ENCODE results near the gene SLC25A33. TPM values are rescaled to one million over a fixed set of nuclear protein-coding genes. Genes with fewer than 3 reads are reported as not detected.

Gene SLC25A33
- total RNA-seq, 1 donor: 6.7 TPM

- no peaks in the 10 kb centered on the region for H3K9me3 ChIP-seq (ENCODE audit: low read depth, low read length)
- peaks cover 48% of the 10 kb centered on the region for H3K4me1 ChIP-seq (ENCODE audit: insufficient read depth, low read length)
- no peaks in the 10 kb centered on the region for H3K27me3 ChIP-seq (ENCODE audit: insufficient read depth, low read length)
- no peak overlapping the region for H3K4me3 ChIP-seq (ENCODE audit: low read length)
These were observed 50.9 kb downstream of the SLC25A33 start for GRCh38 chr1:9590201-9590600.

GRCh38 chr1:9590945-9591668 is 51.8 kb downstream of the SLC25A33 start:
- peaks cover 48% of the 10 kb centered on the region for H3K4me1 ChIP-seq (ENCODE audit: insufficient read depth, low read length)
- H3K9me3 ChIP-seq (ENCODE audit: low read depth, low read length): no peaks in the 10 kb centered on the region
- H3K4me3 ChIP-seq (ENCODE audit: low read length): no peak overlapping the region
- H3K27me3 ChIP-seq (ENCODE audit: insufficient read depth, low read length): no peaks in the 10 kb centered on the region

GRCh38 chr1:9591669-9592509 is 52.6 kb downstream of the SLC25A33 start:
- no peak overlapping the region for H3K4me3 ChIP-seq (ENCODE audit: low read length)
- H3K9me3 ChIP-seq (ENCODE audit: low read depth, low read length): no peaks in the 10 kb centered on the region
- no peaks in the 10 kb centered on the region for H3K27me3 ChIP-seq (ENCODE audit: insufficient read depth, low read length)
- H3K4me1 ChIP-seq (ENCODE audit: insufficient read depth, low read length): peaks cover 48% of the 10 kb centered on the region

DNA sequence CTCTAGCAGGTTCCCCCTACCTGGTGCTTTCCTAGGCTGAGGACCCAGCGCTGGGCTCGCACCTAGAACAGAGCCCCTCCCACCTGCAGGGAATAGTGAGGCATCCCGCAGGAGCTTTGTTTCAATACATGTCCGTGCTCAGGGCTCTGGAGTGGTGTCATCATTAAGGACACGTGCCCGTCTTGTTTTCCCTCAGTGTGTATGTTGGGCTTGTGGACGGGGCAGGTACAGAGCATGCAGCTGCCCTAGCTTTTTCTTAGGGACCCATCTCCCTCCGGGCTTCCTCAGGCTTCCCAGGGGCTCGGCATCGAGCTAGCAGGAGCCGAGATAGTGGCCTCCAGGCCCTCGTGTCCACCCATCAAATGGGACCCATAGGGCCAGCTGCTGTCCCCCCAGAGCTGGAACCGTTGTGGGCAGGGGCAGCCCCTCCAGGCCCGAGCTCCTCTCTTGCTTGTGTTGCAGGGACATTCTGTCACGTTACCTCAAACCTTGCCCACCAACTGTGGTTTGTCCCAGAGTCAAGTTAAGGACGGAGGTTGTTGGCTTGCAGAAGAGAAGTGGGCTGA is 53.3 kb downstream of the SLC25A33 start:
- no peak overlapping the region for H3K4me3 ChIP-seq (ENCODE audit: low read length)
- no peaks in the 10 kb centered on the region for H3K27me3 ChIP-seq (ENCODE audit: insufficient read depth, low read length)
- no peaks in the 10 kb centered on the region for H3K9me3 ChIP-seq (ENCODE audit: low read depth, low read length)
- H3K4me1 ChIP-seq (ENCODE audit: insufficient read depth, low read length): peaks cover 48% of the 10 kb centered on the region

GRCh38 chr1:9593147-9593491 is 53.9 kb downstream of the SLC25A33 start:
- Histone ChIP-seq H3K4me3 (ENCODE audit: low read length) (no peak overlapping the region), H3K4me1 (ENCODE audit: insufficient read depth, low read length) (peaks cover 47% of the 10 kb centered on the region), H3K27me3 (ENCODE audit: insufficient read depth, low read length) (no peaks in the 10 kb centered on the region), H3K9me3 (ENCODE audit: low read depth, low read length) (no peaks in the 10 kb centered on the region)

DNA sequence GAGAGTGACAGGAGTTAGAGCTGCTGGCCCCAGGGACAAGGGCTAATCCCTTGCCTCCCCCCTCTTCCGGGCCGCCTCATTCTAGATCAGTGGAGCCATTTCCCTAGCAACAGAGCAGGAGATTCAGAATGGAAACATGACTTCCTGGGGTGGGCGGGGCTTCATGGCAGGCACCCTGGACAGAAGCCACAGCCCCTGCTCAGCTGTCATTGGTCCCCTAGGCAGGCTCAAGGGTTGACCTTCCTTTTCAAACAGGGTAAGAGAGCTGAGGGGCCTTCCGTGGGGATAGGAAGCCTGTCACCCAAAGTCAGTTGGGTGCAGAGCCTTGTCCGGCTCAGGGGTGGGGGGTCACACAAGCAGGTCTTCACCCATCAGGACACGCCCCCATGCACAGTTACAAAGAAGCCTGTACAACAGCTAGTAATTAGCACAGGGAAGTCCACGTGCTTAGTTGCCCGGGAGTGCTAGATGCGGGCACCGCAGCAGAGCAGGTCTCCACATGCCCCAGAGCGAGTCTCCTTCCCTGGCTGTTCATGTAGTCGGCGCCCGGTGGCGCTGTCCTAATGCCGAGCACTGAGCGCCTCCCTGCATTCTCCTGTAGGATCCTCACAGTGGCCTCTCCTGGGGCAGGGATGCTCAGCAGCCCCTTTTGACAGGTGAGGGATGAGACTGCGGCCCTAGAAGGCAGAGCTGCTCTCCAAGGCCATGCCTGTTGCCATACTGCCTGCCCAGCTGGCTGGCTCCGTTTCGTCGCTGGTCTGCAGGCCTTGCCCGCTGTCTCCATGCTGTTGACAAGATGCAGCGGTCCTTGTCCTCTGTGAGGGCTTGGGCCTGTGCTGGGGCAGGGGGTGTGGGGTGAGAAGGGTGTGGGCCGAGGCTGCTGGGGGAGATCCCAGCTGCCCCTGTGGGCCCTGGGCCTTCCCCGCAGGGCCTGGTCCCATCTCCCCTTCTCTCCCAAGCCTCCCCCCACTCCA is 54.5 kb downstream of the SLC25A33 start:
- H3K4me3 ChIP-seq (ENCODE audit: low read length): no peak overlapping the region
- no peaks in the 10 kb centered on the region for H3K27me3 ChIP-seq (ENCODE audit: insufficient read depth, low read length)
- H3K4me1 ChIP-seq (ENCODE audit: insufficient read depth, low read length): peaks cover 44% of the 10 kb centered on the region
- H3K9me3 ChIP-seq (ENCODE audit: low read depth, low read length): no peaks in the 10 kb centered on the region

DNA sequence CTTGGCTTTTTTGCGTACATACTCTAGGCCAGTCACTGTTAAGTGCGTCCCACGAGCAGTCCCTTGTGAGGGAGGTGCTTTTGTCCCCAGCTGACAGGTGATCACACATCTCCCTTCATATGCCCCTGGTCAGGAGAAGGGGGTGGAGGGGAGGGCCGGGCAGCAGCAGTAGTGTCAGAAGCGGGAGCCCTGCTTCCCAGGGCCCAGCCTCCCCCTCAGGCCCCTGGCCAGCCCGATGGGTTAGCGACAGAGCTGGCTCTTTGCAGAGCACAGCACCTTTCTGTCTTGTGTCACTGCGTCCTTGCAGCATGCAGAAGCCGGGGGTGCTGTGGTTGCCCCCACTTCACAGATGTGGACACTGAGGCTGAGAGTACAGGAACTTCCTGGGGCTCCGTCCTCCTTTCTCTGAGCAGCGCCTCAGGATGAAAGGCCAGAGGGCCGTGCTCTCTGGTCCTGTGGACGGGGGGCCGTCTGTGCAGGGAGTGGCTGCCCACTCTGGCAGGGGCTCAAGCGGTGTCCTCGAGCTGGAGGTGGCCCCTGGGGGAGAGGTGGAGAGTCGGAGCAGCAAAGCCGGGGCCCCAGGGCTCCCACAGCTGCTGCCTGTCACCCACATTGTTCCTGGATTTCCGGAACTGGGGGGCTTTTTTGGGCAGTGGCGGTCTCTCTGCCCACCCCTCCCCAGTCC is 55.3 kb downstream of the SLC25A33 start:
- Histone ChIP-seq H3K27me3 (ENCODE audit: insufficient read depth, low read length) (no peaks in the 10 kb centered on the region), H3K4me1 (ENCODE audit: insufficient read depth, low read length) (peaks cover 39% of the 10 kb centered on the region), H3K9me3 (ENCODE audit: low read depth, low read length) (no peaks in the 10 kb centered on the region), H3K4me3 (ENCODE audit: low read length) (no peak overlapping the region)

- H3K27me3 ChIP-seq (ENCODE audit: insufficient read depth, low read length): no peaks in the 10 kb centered on the region
- no peak overlapping the region for H3K4me3 ChIP-seq (ENCODE audit: low read length)
- no peaks in the 10 kb centered on the region for H3K9me3 ChIP-seq (ENCODE audit: low read depth, low read length)
- H3K4me1 ChIP-seq (ENCODE audit: insufficient read depth, low read length): peaks cover 32% of the 10 kb centered on the region
These were observed 56.1 kb downstream of the SLC25A33 start for GRCh38 chr1:9595156-9595967.

DNA sequence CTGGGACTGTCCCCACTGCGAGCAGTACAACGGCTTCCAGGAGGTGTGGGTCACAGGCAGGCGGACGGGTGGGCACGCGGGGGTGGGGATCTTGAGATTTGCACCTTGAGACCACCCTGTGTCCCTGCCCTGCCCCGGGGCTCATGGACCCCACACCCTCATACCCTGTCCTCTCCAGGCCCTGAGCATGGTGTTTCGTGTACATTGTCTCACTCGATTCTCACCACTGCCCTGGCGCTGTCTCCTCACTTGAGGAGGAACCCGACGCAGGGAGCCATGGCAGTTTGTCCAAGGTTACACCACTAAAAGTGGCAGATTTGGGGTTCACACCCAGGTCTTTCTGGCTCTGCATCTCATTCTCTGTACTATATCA is 56.7 kb downstream of the SLC25A33 start:
- Histone ChIP-seq H3K4me1 (ENCODE audit: insufficient read depth, low read length) (peaks cover 30% of the 10 kb centered on the region), H3K4me3 (ENCODE audit: low read length) (no peak overlapping the region), H3K9me3 (ENCODE audit: low read depth, low read length) (no peaks in the 10 kb centered on the region), H3K27me3 (ENCODE audit: insufficient read depth, low read length) (no peaks in the 10 kb centered on the region)

DNA sequence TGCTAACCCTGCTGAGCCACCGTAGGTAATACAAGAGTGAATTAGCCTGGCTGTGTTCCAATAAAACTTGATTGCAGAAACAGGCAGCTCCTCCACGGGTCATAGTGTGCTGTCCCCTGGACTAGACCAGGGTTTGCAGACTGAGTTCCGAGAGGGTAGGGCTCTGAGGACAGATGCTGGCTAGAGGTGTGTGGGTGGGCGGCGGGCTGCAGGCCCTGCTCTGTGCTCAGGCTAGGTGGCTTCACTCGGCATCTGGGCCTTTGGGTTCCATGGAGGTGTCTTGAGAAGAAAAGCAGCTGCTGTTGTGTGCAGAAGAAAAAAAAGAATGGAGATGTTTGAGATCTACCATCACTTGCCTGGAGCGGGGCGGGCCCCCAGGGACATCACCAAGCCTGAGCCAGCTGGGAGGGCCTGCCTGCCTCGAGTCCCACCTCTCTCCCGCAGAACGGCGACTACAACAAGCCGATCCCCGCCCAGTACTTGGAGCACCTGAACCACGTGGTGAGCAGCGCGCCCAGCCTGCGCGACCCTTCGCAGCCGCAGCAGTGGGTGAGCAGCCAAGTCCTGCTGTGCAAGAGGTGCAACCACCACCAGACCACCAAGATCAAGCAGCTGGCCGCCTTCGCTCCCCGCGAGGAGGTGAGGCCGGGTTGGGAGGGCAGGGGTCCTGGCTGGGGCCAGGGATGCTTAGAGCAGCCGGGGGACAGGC is 57.3 kb downstream of the SLC25A33 start:
- Histone ChIP-seq H3K4me3 (ENCODE audit: low read length) (no peak overlapping the region), H3K27me3 (ENCODE audit: insufficient read depth, low read length) (no peaks in the 10 kb centered on the region), H3K9me3 (ENCODE audit: low read depth, low read length) (no peaks in the 10 kb centered on the region), H3K4me1 (ENCODE audit: insufficient read depth, low read length) (peaks cover 24% of the 10 kb centered on the region)

GRCh38 chr1:9597361-9598315 is 58.4 kb downstream of the SLC25A33 start:
- Histone ChIP-seq H3K4me1 (ENCODE audit: insufficient read depth, low read length) (peaks cover 13% of the 10 kb centered on the region), H3K9me3 (ENCODE audit: low read depth, low read length) (no peaks in the 10 kb centered on the region), H3K27me3 (ENCODE audit: insufficient read depth, low read length) (no peaks in the 10 kb centered on the region), H3K4me3 (ENCODE audit: low read length) (no peak overlapping the region)

DNA sequence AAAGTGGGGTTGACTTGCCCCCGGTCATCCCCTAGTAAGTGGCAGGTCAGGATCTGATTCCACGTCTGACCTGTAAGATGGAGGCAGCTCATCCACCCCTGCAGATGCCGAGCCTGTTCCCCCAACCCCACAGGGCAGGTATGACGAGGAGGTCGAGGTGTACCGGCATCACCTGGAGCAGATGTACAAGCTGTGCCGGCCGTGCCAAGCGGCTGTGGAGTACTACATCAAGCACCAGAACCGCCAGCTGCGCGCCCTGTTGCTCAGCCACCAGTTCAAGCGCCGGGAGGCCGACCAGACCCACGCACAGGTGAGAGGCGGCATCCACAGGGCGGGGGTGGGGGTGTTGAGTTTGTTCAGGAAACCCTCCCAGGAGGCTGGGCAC is 59.0 kb downstream of the SLC25A33 start:
- peaks cover 6% of the 10 kb centered on the region for H3K4me1 ChIP-seq (ENCODE audit: insufficient read depth, low read length)
- no peaks in the 10 kb centered on the region for H3K9me3 ChIP-seq (ENCODE audit: low read depth, low read length)
- no peak overlapping the region for H3K4me3 ChIP-seq (ENCODE audit: low read length)
- no peaks in the 10 kb centered on the region for H3K27me3 ChIP-seq (ENCODE audit: insufficient read depth, low read length)
